GM18505 (cell line): Measurements from ENCODE around the gene HCRTR1.

Source experiments
- ATAC-seq: cut with Tn5 transposase; IDR thresholded peaks from one replicate; pipeline ENCODE4 v1.9.1; 2021; ENCODE audit not compliant: unreplicated experiment
- POLR2A ChIP-seq: IDR thresholded peaks from 4 replicates; pipeline ENCODE4 v1.6.1; 2011; ENCODE audit warnings: borderline replicate concordance; ENCODE audit not compliant: insufficient read depth, insufficient read length; ENCODE audit errors: extremely low read depth

The HCRTR1 gene

GRCh38 chr1:31621498-31621820 is 4.0 kb downstream of the HCRTR1 start:
- no peak for TF ChIP-seq POLR2A
- no peak for ATAC-seq

- no peak for TF ChIP-seq POLR2A
- ATAC-seq: no peak
Measured at GRCh38 chr1:31621847-31622730, 4.6 kb downstream of the HCRTR1 start.

DNA sequence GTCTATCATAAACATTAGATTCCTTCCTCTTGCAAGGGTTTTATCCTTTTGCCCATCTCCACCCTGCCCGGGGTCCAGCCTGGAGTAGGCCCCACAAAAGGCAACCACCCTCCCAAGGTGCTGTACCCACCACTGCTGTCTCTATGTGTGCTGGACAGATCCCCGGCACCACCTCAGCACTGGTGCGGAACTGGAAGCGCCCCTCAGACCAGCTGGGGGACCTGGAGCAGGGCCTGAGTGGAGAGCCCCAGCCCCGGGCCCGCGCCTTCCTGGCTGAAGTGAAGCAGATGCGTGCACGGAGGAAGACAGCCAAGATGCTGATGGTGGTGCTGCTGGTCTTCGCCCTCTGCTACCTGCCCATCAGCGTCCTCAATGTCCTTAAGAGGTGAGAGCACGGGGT is 5.9 kb downstream of the HCRTR1 start:
- no peak for ATAC-seq
- TF ChIP-seq POLR2A: no peak

DNA sequence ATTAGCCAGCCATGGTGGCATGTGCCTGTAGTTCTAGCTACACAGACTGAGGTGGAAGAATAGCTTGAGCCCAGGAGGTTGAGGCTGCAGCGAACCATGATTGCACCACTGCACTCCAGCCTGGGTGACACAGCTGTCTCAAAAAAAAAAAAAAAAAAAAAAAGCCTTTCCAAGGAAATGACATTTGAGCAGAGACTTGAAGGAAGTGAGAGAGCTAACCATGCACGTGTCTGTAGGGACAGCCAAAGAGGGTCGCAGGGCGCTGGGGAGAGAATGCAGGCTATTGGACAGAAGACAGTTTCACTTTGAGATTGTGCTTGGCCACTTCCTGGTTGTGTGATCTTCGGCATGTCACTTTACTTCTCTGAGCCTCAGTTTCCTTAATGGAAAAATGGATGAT is 6.8 kb downstream of the HCRTR1 start:
- no peak for TF ChIP-seq POLR2A
- ATAC-seq: no peak

- no peak for TF ChIP-seq POLR2A
- no peak for ATAC-seq
Measured at GRCh38 chr1:31624731-31625514, 7.4 kb downstream of the HCRTR1 start.

DNA sequence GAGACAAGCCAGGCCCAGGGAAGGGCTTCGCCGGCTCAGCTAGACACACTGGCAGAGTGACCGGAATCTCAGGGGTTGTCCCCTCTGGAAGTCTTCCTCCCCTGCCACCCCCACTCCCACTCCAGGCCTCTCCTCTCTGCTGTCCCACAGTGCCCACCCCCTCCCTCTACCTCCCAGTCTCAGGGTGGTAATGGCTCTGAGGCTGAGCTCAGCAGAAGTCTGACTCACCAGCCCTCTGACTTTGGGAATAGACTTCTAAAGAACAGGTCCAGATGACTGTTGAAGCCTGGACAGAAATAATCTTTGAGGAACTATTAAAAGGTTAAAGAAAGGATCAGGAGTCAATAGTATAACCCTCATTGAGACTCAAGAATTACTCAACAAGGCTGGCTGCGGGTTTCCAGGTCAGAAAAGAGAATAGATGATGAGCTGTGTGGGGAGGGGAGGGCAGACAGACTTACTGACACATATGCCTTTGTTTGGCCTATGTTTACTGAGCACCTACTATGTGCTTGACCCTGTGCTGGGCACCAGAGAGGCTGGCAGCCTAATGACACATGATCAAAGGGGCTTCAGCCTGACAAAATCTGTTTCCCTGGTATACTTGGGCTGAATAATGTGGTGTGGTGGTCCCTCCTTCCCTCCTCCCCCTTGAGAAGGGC is 8.2 kb downstream of the HCRTR1 start:
- ATAC-seq: no peak
- TF ChIP-seq POLR2A: no peak

DNA sequence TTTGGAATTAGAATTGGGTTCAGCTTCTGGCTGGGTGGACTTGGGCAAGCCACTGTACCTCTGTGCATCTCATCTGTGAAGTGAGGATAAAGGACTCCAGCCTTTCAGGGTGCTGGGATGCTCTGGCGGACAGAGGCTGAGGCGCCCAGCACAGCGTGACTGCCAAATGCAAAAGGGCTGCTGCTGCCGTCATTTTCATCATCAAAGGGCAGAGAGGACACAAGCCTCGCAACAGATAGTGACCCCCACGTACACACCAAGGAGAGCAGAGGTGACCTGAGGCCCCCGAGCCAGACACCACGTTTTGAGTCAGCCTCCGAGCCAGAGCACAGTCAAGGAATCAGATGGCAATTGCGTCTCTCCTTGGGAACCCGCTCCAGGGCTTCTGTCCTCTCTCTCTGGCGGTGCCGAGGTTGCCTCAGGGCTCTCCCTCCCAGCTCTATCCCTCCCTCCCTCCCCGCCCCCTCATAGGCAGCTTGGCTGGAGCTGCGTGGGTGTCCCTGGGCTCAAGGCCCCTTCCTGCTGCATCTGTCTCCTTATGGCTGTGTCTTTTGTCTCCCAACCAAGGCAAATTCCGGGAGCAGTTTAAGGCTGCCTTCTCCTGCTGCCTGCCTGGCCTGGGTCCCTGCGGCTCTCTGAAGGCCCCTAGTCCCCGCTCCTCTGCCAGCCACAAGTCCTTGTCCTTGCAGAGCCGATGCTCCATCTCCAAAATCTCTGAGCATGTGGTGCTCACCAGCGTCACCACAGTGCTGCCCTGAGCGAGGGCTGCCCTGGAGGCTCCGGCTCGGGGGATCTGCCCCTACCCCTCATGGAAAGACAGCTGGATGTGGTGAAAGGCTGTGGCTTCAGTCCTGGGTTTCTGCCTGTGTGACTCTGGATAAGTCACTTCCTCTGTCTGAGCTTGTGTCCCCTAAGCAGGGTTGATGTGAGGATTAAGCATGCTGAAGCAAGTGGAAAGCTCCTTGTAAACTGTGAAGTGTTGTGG is 9.0 kb downstream of the HCRTR1 start:
- ATAC-seq: no peak
- no peak for TF ChIP-seq POLR2A

DNA sequence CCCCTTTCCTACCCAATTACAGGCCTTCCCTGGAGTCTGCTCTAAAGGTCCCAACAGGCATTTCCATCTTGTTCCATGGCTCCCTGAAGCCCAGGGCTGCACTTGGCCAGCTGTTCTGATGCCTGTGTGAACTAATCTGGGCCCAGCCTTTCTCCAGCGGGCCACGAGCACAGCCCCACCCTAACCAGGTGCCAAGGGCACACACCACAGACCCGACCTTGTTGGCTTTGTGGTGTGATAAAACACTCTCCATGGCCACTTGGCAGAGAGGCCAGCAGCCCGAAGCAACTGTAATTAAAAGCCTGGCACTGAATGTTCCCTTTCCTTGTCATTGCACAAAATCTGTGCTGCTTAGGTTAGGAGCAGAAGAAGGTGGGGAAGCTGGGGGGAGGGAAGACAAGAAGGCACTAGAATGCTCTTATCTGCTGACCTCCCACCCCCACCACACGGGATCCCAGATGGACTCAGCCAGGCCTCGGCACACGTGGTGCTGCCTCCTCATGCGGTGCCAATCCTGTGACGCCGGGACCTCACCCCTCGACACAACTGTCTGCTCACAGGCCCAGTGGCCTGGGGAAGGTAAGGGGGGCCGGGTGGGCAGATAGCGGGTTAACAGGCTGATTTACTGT is 9.9 kb downstream of the HCRTR1 start:
- TF ChIP-seq POLR2A: no peak
- ATAC-seq: no peak

GRCh38 chr1:31627930-31628559 is 10.6 kb downstream of the HCRTR1 start:
- no peak for ATAC-seq

DNA sequence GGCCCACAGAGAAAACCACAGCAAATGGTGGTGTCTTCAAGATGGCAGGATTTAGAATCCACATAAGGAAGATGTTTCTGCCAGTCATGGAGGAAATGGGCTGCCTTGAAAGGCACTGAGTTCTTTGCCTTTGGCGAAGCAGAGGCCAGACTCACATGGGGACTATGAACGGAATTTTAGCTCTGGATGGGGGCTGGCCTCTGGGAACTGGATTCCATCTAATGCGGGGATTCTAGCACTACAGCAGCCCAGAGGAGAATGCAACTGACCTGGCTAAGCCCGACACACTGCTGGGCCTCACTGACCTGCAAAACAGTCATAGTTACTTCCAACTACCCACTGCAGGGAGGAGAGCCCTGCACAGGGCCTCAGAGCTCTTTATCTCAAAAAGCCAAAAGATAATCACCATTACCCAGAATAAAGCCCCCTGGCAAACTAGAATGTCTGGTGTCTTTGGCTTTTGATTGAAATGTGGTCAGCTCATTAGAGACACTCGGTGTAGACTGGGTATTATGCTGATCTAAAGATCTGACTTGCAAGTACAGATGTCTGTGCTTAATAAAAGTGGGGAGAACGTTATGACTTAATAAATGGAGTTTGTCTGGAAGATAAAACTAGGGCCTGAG is 11.6 kb downstream of the HCRTR1 start:
- TF ChIP-seq POLR2A: no peak
- no peak for ATAC-seq

More at GRCh38 chr1:31627930-31628559, 10.6 kb downstream of the HCRTR1 start:
- no peak for TF ChIP-seq POLR2A

DNA sequence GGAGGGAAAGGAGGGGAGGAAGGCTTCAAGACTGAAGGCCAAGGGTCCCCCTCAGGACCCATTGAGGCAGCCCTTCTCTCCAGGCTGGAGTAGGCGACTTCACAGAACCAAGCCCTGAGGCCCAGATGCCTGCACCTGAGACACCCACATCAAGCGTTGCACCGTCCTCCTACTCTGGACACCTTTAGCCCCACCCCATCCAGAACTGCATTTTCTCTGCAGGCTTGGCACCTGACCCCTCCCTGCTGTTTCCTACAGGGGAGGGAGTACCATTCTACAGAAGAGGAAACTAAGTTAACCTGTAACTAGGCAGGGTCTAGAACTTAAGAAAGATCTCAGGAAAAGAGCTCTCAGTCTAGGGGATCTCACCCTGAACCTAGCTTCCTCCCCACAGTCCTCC is 15.2 kb downstream of the HCRTR1 start:
- ATAC-seq: no peak
- no peak for TF ChIP-seq POLR2A
